GM18861 (cell line): Measurements from ENCODE around the gene THAP2.
"Not testable (repeated sequence)": the region's sequence is repeated elsewhere in the genome, so short reads cannot be mapped to it uniquely, and the experiment has no call there.

Experiments used
- ATAC-seq: cut with Tn5 transposase; IDR thresholded peaks from one replicate; pipeline ENCODE4 v1.9.1; 2021; ENCODE audit not compliant: unreplicated experiment

Gene THAP2

GRCh38 chr12:71702181-71702580 lies 38.1 kb downstream of the THAP2 start:
- not testable (repeated sequence) for ATAC-seq

DNA sequence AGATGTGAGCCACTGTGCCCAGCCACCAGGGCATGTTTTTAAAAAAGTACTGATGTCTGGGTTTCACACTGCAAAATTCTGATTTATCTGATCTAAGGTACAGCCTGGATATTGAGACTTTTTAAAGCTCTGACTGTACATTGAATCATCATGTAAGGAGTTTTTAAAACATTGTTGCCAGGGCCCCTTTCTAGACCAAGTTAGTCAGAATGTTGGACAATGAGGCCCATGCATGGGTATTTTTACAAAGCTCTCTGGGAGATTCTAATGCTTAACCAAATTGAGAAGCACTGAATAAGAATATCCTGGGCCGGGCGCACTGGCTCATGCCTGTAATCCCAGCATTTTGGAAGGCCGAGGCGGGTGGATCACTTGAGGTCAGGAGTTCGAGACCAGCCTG lies 38.5 kb downstream of the THAP2 start:
- ATAC-seq = no peak

DNA sequence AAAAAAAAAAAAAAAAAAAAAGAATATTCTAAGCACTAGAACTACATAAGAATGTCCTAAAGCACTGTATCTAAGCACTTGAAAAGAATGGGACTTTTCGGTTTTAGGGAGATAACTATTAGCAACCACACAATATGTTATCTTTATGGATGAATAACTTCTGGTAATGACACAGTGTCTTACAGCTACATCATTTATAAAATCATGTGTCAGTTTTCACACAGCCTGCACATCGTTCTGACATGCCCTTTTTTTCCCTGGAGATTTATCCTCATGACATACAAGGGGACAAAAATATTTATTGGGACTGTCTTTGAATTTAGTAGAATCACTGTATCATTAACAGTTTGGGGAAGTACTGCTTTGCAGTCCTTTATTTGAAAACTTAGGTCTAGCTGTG lies 39.1 kb downstream of the THAP2 start:
- no peak for ATAC-seq

GRCh38 chr12:71704920-71705319 lies 40.8 kb downstream of the THAP2 start:
- ATAC-seq = no peak

- no peak for ATAC-seq
These were observed 44.6 kb downstream of the THAP2 start for GRCh38 chr12:71708658-71709057.

DNA sequence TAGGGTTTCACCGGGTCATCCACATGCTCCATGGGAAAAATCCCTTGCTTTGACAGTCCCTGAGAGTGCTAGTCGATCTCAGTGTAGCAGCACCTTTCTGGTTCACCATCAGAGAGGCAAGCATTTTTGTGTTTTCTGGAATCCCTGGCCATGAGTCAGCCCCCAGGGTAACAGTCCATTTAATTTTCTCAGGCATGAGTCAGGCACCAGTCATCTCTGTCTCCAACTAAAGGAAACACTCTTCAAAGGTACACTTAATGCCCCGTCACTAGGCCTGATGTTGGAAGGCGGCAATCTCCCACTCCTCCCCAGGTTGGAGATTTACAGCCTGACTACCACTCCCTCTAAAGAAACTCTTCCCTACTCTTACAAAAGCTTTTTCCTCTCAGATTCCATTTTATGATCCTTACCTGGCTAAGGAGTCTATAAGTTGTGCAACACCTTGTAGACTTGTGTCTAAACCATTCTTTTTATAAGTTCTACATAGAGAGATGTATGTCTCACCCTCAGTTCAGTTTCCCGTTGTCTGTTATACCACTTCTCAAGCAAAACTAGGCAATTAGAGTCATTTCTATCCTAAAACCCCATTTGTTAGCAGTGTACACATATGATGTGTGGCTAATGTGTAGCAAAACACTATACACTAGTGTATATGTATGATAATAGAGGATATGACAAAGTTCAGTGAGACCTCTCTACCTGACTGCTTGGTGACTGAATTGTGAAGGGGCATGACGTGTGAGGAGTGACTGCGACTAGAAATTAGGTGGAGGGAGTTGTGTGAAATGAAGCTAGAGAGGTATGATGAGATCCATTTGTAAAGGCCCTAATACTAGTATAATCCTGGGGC lies 46.4 kb downstream of the THAP2 start:
- no peak for ATAC-seq

- ATAC-seq = no peak
These were observed 54.5 kb downstream of the THAP2 start for GRCh38 chr12:71718611-71719010.

DNA sequence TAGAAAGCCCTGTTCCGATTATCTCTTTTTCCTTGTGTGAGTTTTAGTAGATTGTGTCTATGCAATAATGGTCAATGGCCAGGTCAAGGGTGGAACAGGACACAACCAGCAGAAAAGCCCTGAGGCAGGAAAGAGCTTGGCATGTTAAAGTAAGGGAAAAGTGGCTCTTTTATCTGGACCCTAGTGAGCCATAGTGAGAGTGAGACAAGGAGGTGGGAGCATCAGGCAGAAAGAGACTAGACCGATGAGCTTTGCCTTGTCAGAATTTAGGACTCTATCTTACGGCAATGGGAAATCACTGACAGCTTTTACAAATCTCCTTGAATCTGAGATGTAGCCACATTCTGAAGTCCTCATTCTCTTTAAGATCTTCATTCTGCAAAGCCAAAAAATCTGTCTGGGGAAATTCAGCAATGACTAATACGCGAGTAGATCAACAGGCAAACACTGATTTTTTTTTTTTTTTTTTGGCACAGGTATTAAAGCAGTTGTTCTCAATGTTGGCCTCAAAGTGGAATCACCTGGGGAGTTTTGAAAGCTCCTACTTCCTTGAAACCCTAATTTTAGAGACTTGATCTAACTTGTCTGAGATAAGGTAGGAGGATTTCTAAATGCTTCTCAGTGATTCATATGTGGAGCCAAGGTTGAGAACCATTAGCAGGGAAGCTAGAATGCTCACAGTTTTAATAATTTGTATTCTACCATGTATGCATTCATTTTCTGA lies 55.7 kb downstream of the THAP2 start:
- no peak for ATAC-seq

- no peak for ATAC-seq
These were observed 57.8 kb downstream of the THAP2 start for GRCh38 chr12:71721783-71722505.

DNA sequence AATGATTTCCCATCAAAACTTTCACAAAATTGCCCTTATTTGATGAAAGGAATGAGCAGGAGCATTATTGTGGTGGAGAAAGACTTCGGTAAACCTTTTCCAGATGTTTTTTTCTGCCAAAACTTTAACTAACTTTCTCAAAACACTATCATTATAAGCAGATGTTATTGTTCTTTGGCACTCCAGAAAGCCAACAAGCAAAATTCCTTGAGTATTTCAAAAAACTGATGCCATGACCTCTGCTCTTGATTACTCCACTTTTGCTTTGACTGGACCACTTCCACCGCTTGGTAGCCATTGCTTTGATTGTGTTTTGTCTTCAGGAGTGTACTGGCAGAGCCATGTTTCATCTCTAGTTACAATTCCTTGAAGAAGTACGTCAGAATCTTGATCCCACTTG lies 60.9 kb downstream of the THAP2 start:
- no peak for ATAC-seq

DNA sequence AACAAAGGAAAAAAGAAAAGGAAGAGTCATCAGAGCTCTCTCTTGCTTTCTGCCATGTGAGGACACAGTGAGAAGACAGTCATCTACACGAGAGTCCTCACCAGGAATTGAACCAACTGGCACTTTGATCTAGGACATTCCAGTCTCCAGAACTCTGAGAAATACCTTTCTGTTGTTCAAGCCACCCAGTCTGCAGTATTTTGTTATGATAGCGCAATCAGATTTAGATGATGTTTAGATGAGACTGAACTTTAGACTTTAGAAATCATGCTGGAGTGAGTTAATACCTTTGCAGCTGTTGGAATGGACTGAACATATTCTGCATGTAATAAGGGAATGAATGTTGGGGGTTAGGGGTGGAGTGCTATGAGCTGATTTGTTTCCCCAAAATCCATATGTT lies 62.4 kb downstream of the THAP2 start:
- no peak for ATAC-seq

GRCh38 chr12:71727958-71728357 lies 63.9 kb downstream of the THAP2 start:
- ATAC-seq = no peak
